NCI-H774 (cell line): ENCODE results near the gene KMO.

Experiments used
- DNase-seq: peaks from one replicate; lab custom pipeline; 2025; lab: John Stamatoyannopoulos, UW

Gene KMO

GRCh38 chr1:241593186-241593585 lies 61.0 kb downstream of the KMO start:
- DNase-seq: no peak

- DNase-seq: no peak
Observed at GRCh38 chr1:241596633-241597032, 64.5 kb downstream of the KMO start.

- no peak for DNase-seq
Observed at GRCh38 chr1:241598249-241598648, 66.1 kb downstream of the KMO start.

DNA sequence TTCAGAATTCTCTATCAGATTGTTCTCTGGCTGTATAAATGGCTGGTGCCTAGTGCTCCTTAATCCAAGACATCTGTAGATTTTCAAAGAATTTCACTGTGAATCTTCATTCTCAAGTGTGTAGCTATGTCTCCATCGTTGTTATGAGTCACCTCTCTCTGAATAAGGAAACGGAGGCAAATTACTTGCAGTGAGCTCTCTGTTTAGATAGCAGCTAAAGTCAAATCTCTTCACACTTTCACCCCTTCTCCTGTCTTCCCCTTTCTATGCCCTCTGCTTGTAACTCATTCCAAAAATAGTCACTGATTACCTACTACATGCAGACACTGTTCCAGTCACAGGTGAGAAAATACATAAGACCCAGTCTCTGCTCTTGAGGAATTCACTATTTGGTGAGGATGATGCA lies 68.3 kb downstream of the KMO start:
- no peak for DNase-seq

DNA sequence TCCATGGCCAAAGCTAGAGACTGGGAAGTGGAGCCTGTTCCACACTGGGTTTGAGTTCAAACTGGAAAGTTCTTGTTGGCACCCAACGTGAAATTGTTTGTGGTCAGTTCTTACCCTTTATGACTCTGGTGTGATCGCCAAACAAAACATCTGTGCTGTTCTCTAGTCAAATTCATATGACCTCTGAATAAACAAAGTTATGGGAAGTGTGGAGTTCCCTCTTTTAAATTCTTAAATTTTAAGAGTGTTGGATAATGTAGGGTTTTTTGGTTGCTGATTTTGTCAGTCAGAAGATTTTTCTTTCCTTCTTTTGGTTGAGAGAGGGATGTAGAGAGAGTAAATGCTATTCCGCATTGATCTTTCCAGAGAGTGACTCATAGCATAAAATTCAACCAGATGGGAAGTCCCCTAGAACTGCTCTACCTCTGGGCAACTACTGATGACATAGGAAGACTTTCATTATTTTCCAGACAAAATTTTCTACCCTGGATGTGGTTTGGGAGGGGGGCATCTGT lies 71.6 kb downstream of the KMO start:
- no peak for DNase-seq

DNA sequence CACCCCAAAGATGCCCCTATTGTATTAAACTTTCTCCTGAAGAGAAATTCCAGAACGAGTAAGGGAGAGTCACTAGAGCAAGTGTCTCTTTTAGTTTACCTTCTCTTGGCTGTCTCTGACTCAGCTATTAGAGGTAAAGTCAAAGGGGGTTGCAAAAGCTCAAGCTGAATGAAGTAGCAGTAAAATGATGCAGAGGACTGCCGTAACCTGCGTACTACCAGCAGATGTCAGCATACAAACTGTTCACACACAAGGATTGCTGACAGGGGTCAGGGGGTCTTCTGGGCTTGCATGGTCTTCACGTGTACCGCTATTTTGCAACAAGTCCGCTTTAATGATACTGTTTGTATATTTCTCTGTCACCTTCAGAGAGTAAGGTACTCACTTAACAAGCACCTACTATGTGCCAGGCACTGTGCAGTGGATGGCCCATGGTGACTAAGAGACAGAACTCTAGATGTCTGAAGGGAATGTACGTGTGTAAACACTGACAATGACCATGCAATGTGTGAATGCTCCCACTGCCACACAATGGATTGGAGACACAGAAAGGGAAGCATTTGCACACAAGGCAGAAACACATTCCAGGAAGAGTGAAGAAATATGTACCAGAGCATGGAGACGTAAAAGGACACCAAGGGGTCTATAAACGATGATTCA lies 73.1 kb downstream of the KMO start:
- DNase-seq: no peak

DNA sequence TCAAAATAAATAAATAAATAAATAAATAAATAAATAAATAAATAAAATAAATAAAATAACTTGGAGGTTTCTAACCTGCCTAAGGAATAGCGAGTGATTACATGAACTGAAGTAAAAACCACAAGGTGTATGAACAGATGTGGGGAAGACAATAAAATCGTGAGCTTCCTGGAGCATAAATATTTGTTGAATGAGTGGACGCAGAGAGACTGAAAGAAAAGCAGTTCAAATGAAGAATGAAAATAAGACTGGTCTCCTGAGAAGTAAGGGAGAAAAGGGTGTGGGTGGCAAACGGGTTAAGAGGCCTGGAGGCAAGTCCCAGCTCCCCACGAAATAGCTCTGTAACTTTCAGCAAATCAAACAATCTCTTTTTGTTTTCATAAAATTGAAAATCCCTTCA lies 74.4 kb downstream of the KMO start:
- DNase-seq: no peak

- DNase-seq: no peak
Observed at GRCh38 chr1:241607497-241607896, 75.3 kb downstream of the KMO start.

GRCh38 chr1:241608379-241609033 lies 76.3 kb downstream of the KMO start:
- no peak for DNase-seq

DNA sequence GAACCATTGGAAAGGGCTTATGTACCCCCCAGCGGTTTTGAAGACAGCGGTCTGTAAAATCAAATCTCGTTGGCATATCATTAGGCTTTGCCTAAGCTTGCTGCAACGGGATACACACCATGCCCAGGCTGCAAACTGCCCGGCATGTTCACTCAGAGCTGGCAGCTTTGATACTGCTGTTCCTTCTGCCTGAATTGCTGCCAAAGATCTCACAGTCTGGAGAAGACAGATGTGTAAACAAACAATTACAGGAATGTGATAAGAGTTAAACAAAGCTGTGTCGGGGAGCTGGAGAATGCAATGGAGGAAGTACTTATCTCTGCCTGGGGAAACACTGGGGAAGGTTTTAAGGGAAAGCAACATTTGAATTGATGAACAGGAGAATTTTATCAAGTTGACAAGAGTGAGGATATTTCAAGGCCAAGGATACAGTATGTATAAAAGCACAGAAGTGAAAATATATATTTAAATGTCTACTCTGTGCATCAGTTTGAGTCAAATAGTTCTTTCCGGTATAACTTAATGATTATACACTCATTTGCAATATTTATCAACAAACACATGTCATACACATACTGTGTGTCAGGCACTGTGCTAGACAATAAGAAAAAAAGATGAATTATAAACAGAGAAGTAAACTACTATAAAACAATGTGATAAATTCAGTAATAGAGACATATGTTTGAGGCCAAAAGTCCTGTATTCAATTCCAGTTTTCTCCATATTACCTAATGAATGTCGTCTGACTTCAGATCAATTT lies 78.1 kb downstream of the KMO start:
- peak; percentile 25 for DNase-seq

- DNase-seq: peak; percentile 79
Observed at GRCh38 chr1:241611063-241611462, 78.9 kb downstream of the KMO start.

- DNase-seq: no peak
Observed at GRCh38 chr1:241611736-241612135, 79.6 kb downstream of the KMO start.

DNA sequence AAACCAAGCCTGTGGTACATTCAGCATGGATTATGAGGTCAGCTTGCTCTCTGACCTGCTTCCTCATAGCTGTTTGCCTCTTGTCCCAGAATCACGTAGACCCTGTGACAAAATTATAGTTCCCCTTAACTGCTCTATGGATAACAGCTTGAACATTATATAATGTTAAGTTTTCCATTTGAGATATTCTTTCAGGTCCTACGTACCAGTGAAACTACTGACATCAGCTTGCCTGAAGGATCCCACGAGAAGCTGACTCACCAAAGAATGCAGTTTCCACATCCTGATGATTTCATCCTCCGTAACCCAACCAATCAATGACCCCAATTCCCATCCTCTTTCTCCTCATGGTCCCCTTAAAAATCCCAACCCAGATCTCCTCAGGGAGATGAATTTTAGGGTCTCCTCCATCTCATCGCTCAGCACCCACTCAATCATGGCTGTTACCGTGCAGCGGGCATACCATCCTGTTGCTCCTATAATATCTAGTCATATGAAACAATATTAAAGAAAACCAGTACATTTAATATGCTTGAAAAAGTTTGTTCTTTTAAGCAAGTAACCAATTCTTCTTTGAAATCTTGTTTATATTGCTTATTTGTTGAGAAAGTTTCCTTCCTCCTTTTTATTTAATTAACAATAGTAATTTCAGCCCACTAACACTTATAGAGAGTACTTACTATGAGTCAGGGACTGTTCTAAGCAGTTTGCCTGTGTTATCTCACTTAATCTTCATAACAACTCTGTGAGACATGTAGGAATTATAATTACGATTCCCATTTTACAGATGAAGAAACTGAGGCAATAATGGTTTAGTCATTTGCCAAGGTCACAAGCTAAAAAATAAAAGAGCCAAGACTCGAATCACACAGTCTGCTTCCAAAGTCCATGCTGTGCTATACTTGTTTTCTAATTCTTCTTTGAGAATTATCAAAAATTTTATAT lies 80.6 kb downstream of the KMO start:
- no peak for DNase-seq

- DNase-seq: no peak
Observed at GRCh38 chr1:241614144-241614543, 82.0 kb downstream of the KMO start.

DNA sequence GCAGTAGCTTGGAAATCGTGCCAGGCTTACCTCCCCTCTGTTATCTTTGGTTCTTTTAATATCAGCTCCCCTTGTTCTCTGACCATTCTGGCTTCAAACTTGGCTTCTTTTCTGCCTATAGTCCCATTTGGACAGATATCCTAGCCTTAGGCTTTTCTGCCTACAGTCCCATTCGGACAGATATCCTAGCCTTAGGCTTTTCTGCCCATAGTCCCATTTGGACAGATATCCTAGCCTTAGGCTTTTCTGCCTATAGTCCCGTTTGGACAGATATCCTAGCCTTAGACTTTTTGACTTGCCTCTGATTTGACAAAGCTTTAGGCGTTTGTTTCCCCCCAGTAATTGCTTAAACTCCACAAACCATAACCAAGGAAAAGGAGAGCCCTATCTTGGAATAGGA lies 82.4 kb downstream of the KMO start:
- DNase-seq: no peak

GRCh38 chr1:241615043-241615974 lies 83.1 kb downstream of the KMO start:
- no peak for DNase-seq

- DNase-seq: no peak
Observed at GRCh38 chr1:241617426-241617825, 85.2 kb downstream of the KMO start.

DNA sequence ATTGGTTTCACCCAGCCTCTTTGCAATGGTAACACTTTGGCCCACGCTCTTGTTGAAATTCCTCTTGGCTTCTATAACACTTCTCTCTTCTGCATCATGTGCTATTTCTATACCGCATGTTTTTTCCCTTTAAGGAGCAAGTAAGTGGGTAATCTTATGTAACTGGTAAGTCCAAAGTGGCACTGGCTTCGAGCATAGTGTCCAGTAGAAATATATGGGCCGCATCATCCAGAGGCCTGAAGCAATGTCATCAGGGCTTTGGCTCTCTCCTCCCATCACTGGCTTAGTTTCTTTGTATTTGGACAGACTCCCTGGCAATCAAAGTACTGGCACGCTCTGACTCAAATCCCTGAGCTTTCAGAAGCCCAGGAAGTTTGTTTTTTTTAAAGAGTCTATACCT lies 90.5 kb downstream of the KMO start:
- DNase-seq: no peak

DNA sequence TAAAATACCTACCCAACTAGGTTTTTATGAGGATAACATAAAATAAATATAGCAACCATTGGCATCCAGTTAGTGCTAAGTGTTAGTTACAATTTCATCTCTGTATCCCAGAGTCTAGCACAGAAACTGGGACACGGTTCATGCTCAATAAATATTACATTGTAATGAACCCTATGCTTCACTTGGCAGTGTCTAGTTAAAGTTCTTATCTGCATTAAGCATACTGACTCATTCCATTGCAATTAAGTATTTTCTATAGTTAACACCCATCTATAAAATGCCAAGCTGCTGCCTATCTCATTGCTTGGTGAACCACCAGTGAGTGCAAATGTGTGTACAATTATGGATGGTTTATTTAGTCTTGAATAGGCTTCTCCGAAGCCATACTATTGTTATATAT lies 92.8 kb downstream of the KMO start:
- no peak for DNase-seq

GRCh38 chr1:241627453-241628259 lies 95.5 kb downstream of the KMO start:
- DNase-seq: peak; percentile 11
